ENCODE data around the gene FAIM.

DNA sequence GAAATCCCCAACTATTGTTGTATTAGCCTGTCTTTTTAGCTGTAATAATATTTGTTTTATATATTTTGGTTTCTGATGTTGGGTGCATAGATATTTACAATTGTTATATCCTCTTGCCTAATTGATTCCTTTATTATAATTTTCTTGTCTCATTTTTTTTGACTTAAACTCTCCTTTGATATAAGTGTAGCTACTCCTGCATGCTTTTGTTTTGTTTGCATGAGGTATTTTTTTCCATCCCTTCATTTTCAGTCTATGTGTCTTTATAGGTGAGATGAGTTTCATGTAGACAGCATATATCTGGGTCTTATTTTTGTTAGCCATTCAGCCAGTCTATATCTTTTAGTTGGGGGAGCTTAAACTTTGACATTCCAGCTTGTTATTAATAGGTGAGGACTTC, 37.4 kb downstream of the FAIM start:
- TF ChIP-seq, protein P1, sequence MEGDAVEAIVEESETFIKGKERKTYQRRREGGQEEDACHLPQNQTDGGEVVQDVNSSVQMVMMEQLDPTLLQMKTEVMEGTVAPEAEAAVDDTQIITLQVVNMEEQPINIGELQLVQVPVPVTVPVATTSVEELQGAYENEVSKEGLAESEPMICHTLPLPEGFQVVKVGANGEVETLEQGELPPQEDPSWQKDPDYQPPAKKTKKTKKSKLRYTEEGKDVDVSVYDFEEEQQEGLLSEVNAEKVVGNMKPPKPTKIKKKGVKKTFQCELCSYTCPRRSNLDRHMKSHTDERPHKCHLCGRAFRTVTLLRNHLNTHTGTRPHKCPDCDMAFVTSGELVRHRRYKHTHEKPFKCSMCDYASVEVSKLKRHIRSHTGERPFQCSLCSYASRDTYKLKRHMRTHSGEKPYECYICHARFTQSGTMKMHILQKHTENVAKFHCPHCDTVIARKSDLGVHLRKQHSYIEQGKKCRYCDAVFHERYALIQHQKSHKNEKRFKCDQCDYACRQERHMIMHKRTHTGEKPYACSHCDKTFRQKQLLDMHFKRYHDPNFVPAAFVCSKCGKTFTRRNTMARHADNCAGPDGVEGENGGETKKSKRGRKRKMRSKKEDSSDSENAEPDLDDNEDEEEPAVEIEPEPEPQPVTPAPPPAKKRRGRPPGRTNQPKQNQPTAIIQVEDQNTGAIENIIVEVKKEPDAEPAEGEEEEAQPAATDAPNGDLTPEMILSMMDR (conservative IDR thresholded peaks at IDR 0.05; ENCODE audit: low read depth, low read length), result no peak
- no peak for TF ChIP-seq EZH2 (IDR thresholded peaks at IDR 0.05; ENCODE audit: low read length, unreplicated experiment)
